Measurements from ENCODE around the gene PSMC5.

PSMC5 gene

GRCh38 chr17:63827002-63827800 lies at the start of gene PSMC5, which contains the start of gene FTSJ3:
PSMC5 (plus strand) TSS chr17:63827431; CDS start chr17:63827491, 60 bp downstream.
FTSJ3 (minus strand) TSS chr17:63827663; CDS start chr17:63826902, 761 bp downstream.
- peak; percentile 90 for DNase-seq (ENCODE audit: low read depth)
- peak; percentile 73 for TF ChIP-seq CTCF (IDR thresholded peaks at IDR 0.05; ENCODE audit: control insufficient read depth, extremely low read depth, insufficient read depth)
- peak within 1 kb of the TSS; percentile 68 for H3K4me3 ChIP-seq (ENCODE audit: low read depth, low read length)

- peak overlapping the region; percentile 36 for H3K4me3 ChIP-seq (ENCODE audit: low read depth, low read length)
- peak; percentile 83 for DNase-seq (ENCODE audit: low read depth)
- no peak for TF ChIP-seq CTCF (IDR thresholded peaks at IDR 0.05; ENCODE audit: control insufficient read depth, extremely low read depth, insufficient read depth)
Observed at GRCh38 chr17:63780507-63780906, 46.7 kb upstream of the PSMC5 start.

GRCh38 chr17:63780928-63781327 lies 46.3 kb upstream of the PSMC5 start:
- TF ChIP-seq CTCF (IDR thresholded peaks at IDR 0.05; ENCODE audit: control insufficient read depth, extremely low read depth, insufficient read depth): no peak
- H3K4me3 ChIP-seq (ENCODE audit: low read depth, low read length): peak overlapping the region; percentile 36
- no peak for DNase-seq (ENCODE audit: low read depth)

- no peak for DNase-seq (ENCODE audit: low read depth)
- TF ChIP-seq CTCF (IDR thresholded peaks at IDR 0.05; ENCODE audit: control insufficient read depth, extremely low read depth, insufficient read depth): no peak
- no peak overlapping the region for H3K4me3 ChIP-seq (ENCODE audit: low read depth, low read length)
Observed at GRCh38 chr17:63783522-63783921, 43.7 kb upstream of the PSMC5 start.

DNA sequence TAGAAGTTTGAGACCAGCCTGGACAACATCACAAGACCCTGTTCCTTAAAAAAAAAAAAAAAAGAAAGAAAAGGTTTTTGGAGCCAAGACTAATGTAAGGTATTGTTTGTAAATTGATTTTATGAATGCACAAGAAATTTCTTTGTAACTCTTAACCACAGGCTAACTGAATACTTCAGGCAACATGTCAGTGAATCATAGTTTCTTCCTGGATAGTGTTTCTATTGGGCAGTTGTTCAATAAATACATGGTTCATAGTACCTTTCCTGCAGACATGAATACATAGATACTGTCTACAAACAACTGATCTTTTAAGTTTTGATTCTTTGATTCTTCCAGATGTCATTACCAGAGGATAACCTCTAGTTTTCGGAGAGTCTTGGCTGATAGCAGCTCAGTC lies 41.7 kb upstream of the PSMC5 start:
- no peak overlapping the region for H3K4me3 ChIP-seq (ENCODE audit: low read depth, low read length)
- no peak for DNase-seq (ENCODE audit: low read depth)
- no peak for TF ChIP-seq CTCF (IDR thresholded peaks at IDR 0.05; ENCODE audit: control insufficient read depth, extremely low read depth, insufficient read depth)

- H3K4me3 ChIP-seq (ENCODE audit: low read depth, low read length): no peak overlapping the region
- no peak for DNase-seq (ENCODE audit: low read depth)
- TF ChIP-seq CTCF (IDR thresholded peaks at IDR 0.05; ENCODE audit: control insufficient read depth, extremely low read depth, insufficient read depth): no peak
Observed at GRCh38 chr17:63786117-63786516, 41.1 kb upstream of the PSMC5 start.
